Duodenal mucosa (tissue), 2 donors: ENCODE data around the gene IL6R.
A peak's percentile ranks its signal among the peaks of the same experiment; 100 is the strongest.

Experiments used
- H3K27ac ChIP-seq: one replicate; pipeline ENCODE4 v1.7.0; 2013; ENCODE audit warnings: low read depth, low read length
- H3K27me3 ChIP-seq, 2 donors: one replicate each; pipeline ENCODE4 v1.7.0; 2013; ENCODE audit warnings: low read length in 2 of 2, control low read depth in 1 of 2; ENCODE audit not compliant: insufficient read depth in 2 of 2, control insufficient read depth in 1 of 2
- H3K36me3 ChIP-seq, 2 donors: one replicate each; pipeline ENCODE4 v1.7.0; 2013; ENCODE audit warnings: low read length in 2 of 2, control low read depth in 1 of 2; ENCODE audit not compliant: insufficient read depth in 2 of 2, control insufficient read depth in 1 of 2
- H3K4me1 ChIP-seq, 2 donors: one replicate each; pipeline ENCODE4 v1.7.0; 2013; ENCODE audit warnings: low read length in 2 of 2, control low read depth in 1 of 2; ENCODE audit not compliant: insufficient read depth in 2 of 2, control insufficient read depth in 1 of 2
- H3K4me3 ChIP-seq, 2 donors: one replicate each; pipeline ENCODE4 v1.7.0; 2013; ENCODE audit warnings: low read length in 2 of 2, low read depth in 1 of 2
- H3K9ac ChIP-seq, 2 donors: one replicate each; pipeline ENCODE4 v1.7.0; 2013; ENCODE audit warnings: low read length in 2 of 2, low read depth in 1 of 2
- H3K9me3 ChIP-seq, 2 donors: one replicate each; pipeline ENCODE4 v1.7.0; 2013; ENCODE audit warnings: low read length in 2 of 2, control low read depth in 1 of 2; ENCODE audit not compliant: control insufficient read depth in 1 of 2

IL6R gene

DNA sequence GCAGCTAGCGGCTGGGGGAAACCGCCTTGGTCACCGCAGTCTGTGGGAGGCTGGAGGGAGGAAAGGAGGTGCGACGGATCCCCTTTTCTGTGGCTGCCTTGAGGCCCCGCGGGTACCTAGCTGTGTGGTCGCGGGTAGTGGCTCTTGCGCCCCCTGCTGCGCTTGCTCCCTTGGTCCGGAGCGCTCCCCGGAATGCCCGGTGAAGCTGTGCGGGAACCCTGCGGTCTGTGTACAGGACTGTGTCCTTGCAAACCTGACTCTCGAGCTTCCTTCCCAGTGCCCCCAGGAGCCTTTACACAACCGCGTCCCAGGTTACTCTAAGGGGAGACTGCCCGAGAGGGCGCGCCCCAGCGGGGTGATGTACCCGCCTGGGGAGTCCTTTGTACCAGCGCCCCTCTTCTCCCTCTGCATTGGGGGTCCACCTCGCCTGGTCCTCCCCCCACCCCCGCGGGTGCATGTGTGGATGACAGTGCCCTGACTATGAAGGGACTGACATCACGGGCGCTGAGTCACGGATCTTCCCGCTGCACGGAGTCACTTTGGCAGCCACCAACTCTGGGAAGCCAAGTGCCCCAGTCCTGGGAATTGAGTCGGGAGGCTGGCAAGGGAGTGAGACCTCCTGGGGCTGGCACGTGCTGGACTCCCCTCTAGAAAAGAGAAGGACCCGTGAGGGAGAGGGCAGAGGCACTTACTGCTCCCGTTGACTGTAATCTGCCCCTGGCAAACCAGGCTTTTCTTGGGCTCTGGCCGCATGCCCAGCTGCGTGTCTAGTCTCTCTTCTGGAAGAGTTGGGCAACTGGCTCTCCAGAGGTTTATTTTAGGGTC is 816 bp downstream of the IL6R start:
- H3K9me3 ChIP-seq: no peaks in the 10 kb centered on the region
- no peaks in the 10 kb centered on the region for H3K36me3 ChIP-seq
- H3K4me1 ChIP-seq: peaks cover 58 to 73% of the 10 kb centered on the region in 2 donors
- no peaks in the 10 kb centered on the region for H3K27me3 ChIP-seq
- H3K4me3 ChIP-seq: peak overlapping the region; percentile 82 to 89
- H3K27ac ChIP-seq: peak overlapping the region; percentile 90
- H3K9ac ChIP-seq: peak overlapping the region; percentile 92 to 98

DNA sequence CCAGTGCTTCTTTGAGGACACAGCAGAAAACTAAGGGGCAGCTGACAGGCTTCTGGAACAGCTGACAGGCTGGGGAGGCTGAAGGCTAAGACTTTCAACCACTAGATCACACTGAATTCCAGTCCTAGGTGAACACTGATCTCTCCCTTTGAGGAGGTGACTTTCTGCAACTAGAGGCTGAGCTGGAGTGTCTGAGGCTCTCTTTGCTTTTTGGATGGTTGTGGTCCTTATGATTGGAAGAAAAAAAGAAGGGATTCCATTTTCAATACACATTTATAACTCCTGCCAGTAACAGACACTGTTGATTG is 1.4 kb downstream of the IL6R start:
- no peaks in the 10 kb centered on the region for H3K36me3 ChIP-seq
- peak overlapping the region; percentile 92 to 98 for H3K9ac ChIP-seq
- H3K27me3 ChIP-seq: no peaks in the 10 kb centered on the region
- H3K4me3 ChIP-seq: peak overlapping the region; percentile 82 to 89
- H3K27ac ChIP-seq: peak overlapping the region; percentile 90
- no peaks in the 10 kb centered on the region for H3K9me3 ChIP-seq
- H3K4me1 ChIP-seq: peaks cover 58 to 73% of the 10 kb centered on the region in 2 donors

DNA sequence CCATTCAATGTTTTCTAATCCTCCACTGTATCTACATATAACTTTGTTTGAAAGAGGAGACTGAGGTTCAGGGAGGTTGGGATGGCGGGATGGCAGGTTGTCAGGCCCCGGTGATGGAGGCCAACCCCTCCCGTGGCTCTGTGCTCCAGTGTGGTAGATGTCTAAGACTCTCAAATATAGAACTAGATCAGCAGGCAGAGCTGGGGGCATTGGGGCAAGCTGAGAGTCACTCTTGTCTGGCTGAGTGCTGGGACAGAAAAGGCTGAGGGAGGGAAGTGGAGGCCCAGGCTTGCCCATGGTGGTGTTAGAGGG is 1.7 kb downstream of the IL6R start:
- H3K9me3 ChIP-seq: no peaks in the 10 kb centered on the region
- no peaks in the 10 kb centered on the region for H3K36me3 ChIP-seq
- peak overlapping the region; percentile 90 for H3K27ac ChIP-seq
- peak overlapping the region; percentile 92 to 98 for H3K9ac ChIP-seq
- H3K4me1 ChIP-seq: peaks cover 58 to 73% of the 10 kb centered on the region in 2 donors
- H3K27me3 ChIP-seq: no peaks in the 10 kb centered on the region
- peak overlapping the region; percentile 82 to 89 for H3K4me3 ChIP-seq

DNA sequence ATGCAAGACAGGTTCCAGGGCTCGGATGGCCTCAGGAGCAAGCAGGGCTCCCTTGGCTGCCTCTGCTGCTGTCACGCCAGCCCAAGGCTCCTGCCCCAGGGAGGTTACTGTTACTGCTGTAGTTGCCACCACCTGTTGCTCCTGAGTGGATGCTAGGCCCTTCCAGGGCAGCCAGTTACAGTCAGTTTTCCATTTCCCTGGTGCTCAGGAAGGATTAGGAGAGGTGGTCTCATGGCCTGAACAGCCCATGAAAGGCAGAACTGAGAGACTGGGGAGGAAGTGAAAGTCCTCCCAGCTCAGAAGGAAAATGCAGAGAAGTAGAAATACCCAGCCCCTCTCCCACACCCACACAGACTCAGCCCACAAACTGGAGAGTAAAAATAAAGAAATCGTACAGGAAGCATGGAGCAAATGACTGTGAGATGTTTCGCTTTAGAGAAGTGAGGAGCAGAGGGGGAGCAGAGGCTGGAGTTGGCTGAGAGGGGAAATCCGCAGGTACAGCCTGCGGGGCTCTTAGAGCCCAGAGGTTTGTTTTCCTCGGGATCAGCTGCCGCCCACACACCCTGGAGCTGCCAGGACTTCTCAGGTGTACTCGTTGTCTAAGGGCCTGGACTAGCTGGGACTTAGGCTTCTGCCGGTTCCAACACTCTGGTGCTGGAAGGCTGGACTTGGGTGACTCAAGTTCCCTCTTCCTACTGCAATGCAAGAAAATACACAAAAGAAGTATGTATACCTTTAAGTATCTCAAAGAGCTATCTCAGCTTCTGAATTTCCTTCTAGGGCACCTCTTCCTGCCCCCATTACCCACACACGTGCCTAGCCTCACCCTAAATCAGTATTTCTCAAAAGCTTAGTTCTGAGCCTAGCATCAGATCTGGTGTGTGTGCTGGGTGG is 2.3 kb downstream of the IL6R start:
- H3K27ac ChIP-seq: peak overlapping the region; percentile 90
- H3K9ac ChIP-seq: peak overlapping the region; percentile 92 to 98
- H3K9me3 ChIP-seq: no peaks in the 10 kb centered on the region
- no peaks in the 10 kb centered on the region for H3K36me3 ChIP-seq
- no peaks in the 10 kb centered on the region for H3K27me3 ChIP-seq
- H3K4me1 ChIP-seq: peaks cover 58 to 71% of the 10 kb centered on the region in 2 donors
- H3K4me3 ChIP-seq: peak overlapping the region; percentile 82 to 89

DNA sequence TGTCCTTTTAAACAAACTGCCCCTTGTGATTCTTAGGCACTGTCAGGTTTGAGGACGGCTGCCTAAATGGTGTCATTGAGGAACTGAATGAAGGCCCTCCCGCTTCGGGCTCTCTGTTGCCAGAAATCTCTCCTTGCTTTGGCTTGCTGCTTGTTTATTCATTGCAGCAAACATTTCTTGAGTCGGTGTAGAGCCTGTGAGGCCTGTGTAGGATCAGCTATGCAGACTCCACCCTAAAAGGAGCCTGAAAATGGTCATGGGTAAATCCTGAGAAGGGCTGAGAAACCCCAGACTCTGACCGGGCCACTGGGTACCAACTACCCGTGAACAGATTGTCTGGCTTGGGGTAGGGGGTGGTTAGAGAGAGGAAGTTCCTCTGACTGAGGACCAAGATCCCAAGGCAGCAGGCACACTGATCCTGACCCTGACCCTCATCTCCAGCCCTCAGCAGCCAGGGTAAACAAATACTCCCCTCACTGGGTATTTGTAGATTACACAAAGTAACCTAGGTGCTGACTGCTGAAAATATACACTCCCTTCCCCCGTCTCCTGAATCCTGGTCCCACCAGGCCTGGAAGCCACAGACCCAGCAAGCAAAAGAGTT is 3.1 kb downstream of the IL6R start:
- Histone ChIP-seq H3K9me3 (no peaks in the 10 kb centered on the region), H3K27ac (peak overlapping the region; percentile 54), H3K4me1 (peaks cover 61 to 67% of the 10 kb centered on the region in 2 donors), H3K4me3 (peak overlapping the region; percentile 82 to 89), H3K36me3 (no peaks in the 10 kb centered on the region), H3K9ac (peak overlapping the region; percentile 92 to 98), H3K27me3 (no peaks in the 10 kb centered on the region)

DNA sequence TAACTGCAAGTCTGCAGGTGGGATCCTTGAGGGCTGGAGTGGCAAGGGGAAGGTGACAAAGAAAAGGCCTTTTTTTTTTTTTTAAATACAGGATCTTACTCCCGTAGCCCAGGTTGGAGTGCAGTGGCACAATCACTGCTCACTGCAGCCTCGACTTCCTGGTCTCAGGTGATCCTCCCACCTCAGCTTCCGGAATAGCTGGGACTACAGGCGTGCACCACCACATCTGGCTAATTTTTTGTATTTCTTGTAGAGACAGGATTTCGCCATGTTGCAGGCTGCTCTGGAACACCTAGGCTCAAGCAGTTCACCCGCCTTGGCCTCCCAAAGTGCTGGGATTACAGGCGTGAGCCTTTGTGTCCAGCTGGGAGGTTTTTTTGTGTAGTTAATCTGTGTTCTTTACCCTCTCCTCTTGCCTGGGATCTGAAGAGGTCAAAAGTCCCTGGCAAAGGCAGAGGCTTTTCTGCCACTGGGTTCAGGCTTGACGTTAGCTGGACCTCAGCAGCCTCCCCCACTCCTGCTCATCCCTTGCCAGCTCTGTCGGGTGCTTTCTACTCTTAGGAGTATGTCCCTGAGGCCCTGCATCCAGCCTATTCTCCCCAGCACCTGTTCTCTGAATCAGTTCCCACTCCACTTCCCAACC is 5.2 kb downstream of the IL6R start:
- Histone ChIP-seq H3K27ac (no peak overlapping the region), H3K9ac (no peak overlapping the region), H3K4me1 (peaks cover 53 to 58% of the 10 kb centered on the region in 2 donors), H3K27me3 (no peaks in the 10 kb centered on the region), H3K4me3 (no peak overlapping the region), H3K36me3 (peaks cover 0 to 2% of the 10 kb centered on the region in 2 donors), H3K9me3 (no peaks in the 10 kb centered on the region)

DNA sequence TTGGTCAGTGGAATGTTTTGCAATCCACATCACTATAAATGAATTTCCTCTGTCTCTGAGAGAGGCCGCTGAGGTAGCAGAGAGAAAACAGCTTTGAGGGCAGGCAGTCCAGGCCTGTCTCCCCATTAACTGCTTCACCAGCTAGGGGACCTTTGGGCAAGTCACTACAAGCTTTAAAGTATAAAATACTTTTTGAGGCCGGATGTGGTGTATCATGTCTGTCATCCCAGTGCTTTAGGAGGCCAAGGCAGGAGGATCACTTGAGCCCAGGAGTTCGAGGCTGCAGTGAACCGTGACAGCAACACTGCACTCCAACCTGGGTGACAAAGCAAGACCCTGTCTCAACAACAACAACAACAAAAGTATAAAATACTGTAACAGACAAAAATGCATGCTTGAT is 6.4 kb downstream of the IL6R start:
- Histone ChIP-seq H3K9me3 (no peaks in the 10 kb centered on the region), H3K27me3 (no peaks in the 10 kb centered on the region), H3K4me1 (peaks cover 49 to 55% of the 10 kb centered on the region in 2 donors), H3K27ac (no peak overlapping the region), H3K9ac (no peak overlapping the region), H3K36me3 (peaks cover 0 to 2% of the 10 kb centered on the region in 2 donors), H3K4me3 (no peak overlapping the region)

DNA sequence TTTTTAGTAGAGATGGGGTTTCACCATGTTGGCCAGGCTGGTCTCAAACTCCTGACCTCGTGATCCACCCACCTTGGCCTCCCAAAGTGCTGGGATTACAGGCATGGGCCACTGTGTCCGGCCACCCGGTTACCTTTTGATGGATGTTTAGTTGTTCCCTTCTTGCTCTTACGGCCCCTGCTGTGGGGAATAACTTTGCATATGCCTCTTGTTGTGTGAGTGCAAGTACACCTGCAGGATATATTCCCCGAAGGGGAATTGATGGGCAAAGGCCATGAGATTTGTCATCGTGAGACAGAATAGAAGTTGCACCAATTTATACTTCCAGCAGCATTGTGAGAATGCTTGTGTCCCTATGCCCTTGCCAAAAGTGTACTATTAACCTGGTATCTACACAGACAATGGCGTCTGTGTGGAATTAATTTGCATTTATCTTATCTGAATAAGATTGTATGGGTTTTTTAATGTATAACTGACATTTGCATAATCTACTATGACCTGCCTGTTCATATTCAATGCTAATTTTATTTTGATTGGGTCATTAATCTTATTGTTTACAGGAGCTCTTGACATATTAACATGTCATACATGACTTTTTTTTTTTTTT is 8.1 kb downstream of the IL6R start:
- Histone ChIP-seq H3K36me3 (peaks cover 0 to 2% of the 10 kb centered on the region in 2 donors), H3K9me3 (no peaks in the 10 kb centered on the region), H3K9ac (no peak overlapping the region), H3K4me3 (peak overlapping the region in 1 of 2 donors; percentile 38), H3K27me3 (no peaks in the 10 kb centered on the region), H3K27ac (no peak overlapping the region), H3K4me1 (peaks cover 40 to 47% of the 10 kb centered on the region in 2 donors)

DNA sequence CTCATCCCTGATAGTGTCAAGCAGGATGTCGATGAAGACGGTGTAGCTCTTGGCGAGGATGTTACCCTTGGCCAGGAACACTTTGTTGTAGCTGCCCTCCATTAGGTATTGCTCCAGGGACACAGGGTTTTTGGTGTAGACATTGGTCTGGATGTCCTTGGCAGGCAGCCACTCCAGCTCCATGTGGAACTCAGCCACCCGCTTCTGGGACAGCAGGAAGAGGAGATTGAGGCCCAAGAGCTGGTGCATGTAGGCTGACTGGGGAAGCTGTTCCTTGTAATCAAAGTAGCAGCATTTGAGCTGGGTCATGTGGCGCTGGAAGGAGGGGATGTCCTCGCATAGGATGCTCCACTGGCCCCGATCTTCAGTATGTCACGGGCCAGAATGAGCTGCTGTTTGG is 9.5 kb downstream of the IL6R start:
- Histone ChIP-seq H3K9me3 (no peaks in the 10 kb centered on the region), H3K9ac (no peak overlapping the region), H3K27me3 (no peaks in the 10 kb centered on the region), H3K27ac (no peak overlapping the region), H3K4me3 (no peak overlapping the region), H3K36me3 (peaks cover 0 to 2% of the 10 kb centered on the region in 2 donors), H3K4me1 (peaks cover 42 to 49% of the 10 kb centered on the region in 2 donors)
